Measurements from ENCODE around the gene SLC16A5. TPM values are rescaled to one million over a fixed set of nuclear protein-coding genes. Genes with fewer than 3 reads are reported as not detected.

SLC16A5 gene
- total and polyA plus RNA-seq, 2 donors from 2014 or later, result 28.4 to 184 TPM

- Histone ChIP-seq H3K36me3 (ENCODE audit: control insufficient read depth in 2 of 3, insufficient read depth in 3 of 3, low read length in 3 of 3) (no peaks in the 10 kb centered on the region), H3K9me3 (ENCODE audit: control insufficient read depth in 2 of 3, insufficient read depth in 1 of 3, low read length in 3 of 3) (no peaks in the 10 kb centered on the region), H3K27ac (ENCODE audit: low read depth in 2 of 2, low read length in 2 of 2) (no peak overlapping the region), H3K4me1 (ENCODE audit: control insufficient read depth in 2 of 3, insufficient read depth in 2 of 3, low read depth in 1 of 3, low read length in 3 of 3) (peaks cover 0 to 9% (median 5%) of the 10 kb centered on the region in 3 donors), H3K4me3 (ENCODE audit: low read length in 3 of 3) (peak overlapping the region; percentile 67 to 82 (median 76)), H3K27me3 (ENCODE audit: control insufficient read depth, insufficient read depth, low read length) (no peaks in the 10 kb centered on the region), H3K9ac (ENCODE audit: low read length in 3 of 3) (peak overlapping the region; percentile 29 to 59 (median 56))
- DNase-seq, result peak in 3 of 5 donors; percentile 66 to 80 (median 77)
- intact Hi-C loops (cut with DNase I), result no loop called here
- no peak for FAIRE-seq
- TF ChIP-seq, protein P1, sequence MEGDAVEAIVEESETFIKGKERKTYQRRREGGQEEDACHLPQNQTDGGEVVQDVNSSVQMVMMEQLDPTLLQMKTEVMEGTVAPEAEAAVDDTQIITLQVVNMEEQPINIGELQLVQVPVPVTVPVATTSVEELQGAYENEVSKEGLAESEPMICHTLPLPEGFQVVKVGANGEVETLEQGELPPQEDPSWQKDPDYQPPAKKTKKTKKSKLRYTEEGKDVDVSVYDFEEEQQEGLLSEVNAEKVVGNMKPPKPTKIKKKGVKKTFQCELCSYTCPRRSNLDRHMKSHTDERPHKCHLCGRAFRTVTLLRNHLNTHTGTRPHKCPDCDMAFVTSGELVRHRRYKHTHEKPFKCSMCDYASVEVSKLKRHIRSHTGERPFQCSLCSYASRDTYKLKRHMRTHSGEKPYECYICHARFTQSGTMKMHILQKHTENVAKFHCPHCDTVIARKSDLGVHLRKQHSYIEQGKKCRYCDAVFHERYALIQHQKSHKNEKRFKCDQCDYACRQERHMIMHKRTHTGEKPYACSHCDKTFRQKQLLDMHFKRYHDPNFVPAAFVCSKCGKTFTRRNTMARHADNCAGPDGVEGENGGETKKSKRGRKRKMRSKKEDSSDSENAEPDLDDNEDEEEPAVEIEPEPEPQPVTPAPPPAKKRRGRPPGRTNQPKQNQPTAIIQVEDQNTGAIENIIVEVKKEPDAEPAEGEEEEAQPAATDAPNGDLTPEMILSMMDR (IDR thresholded peaks at IDR 0.05; ENCODE audit: borderline replicate concordance, extremely low read depth, insufficient read depth), result no peak
Observed at GRCh38 chr17:75152922-75153779, 65.4 kb downstream of the SLC16A5 start.

GRCh38 chr17:75153780-75154194, 66.0 kb downstream of the SLC16A5 start:
- Histone ChIP-seq H3K9me3 (ENCODE audit: control insufficient read depth in 2 of 3, insufficient read depth in 1 of 3, low read length in 3 of 3) (no peaks in the 10 kb centered on the region), H3K9ac (ENCODE audit: low read length in 3 of 3) (peak overlapping the region; percentile 29 to 59 (median 54)), H3K27me3 (ENCODE audit: control insufficient read depth, insufficient read depth, low read length) (no peaks in the 10 kb centered on the region), H3K4me3 (ENCODE audit: low read length in 3 of 3) (peak overlapping the region; percentile 67 to 82 (median 76)), H3K36me3 (ENCODE audit: control insufficient read depth in 2 of 3, insufficient read depth in 3 of 3, low read length in 3 of 3) (no peaks in the 10 kb centered on the region), H3K27ac (ENCODE audit: low read depth in 2 of 2, low read length in 2 of 2) (no peak overlapping the region), H3K4me1 (ENCODE audit: control insufficient read depth in 2 of 3, insufficient read depth in 2 of 3, low read depth in 1 of 3, low read length in 3 of 3) (peaks cover 0 to 9% (median 5%) of the 10 kb centered on the region in 3 donors)
- intact Hi-C loops (cut with DNase I), result no loop called here
- TF ChIP-seq, protein P1 (IDR thresholded peaks at IDR 0.05; ENCODE audit: borderline replicate concordance, extremely low read depth, insufficient read depth), result no peak
- FAIRE-seq (no peak), DNase-seq (peak in 4 of 5 donors; percentile 55 to 81 (median 72))

- H3K36me3 ChIP-seq (ENCODE audit: control insufficient read depth in 2 of 3, insufficient read depth in 3 of 3, low read length in 3 of 3), result no peaks in the 10 kb centered on the region
- H3K27ac ChIP-seq (ENCODE audit: low read depth in 2 of 2, low read length in 2 of 2), result no peak within 1 kb of the TSS
- H3K9me3 ChIP-seq (ENCODE audit: control insufficient read depth in 2 of 3, insufficient read depth in 1 of 3, low read length in 3 of 3), result no peaks in the 10 kb centered on the region
- H3K4me3 ChIP-seq (ENCODE audit: low read length in 3 of 3), result peak within 1 kb of the TSS; percentile 67 to 82 (median 76)
- intact Hi-C loops (cut with DNase I), result no loop called here
- DNase-seq (peak; percentile 99 to 100 (median 99)), FAIRE-seq (peak; percentile 77)
- peaks cover 0 to 9% (median 5%) of the 10 kb centered on the region in 3 donors for H3K4me1 ChIP-seq (ENCODE audit: control insufficient read depth in 2 of 3, insufficient read depth in 2 of 3, low read depth in 1 of 3, low read length in 3 of 3)
- TF ChIP-seq, protein P1 (IDR thresholded peaks at IDR 0.05; ENCODE audit: borderline replicate concordance, extremely low read depth, insufficient read depth), result no peak
- peak within 1 kb of the TSS; percentile 29 to 59 (median 56) for H3K9ac ChIP-seq (ENCODE audit: low read length in 3 of 3)
- no peaks in the 10 kb centered on the region for H3K27me3 ChIP-seq (ENCODE audit: control insufficient read depth, insufficient read depth, low read length)
Observed at GRCh38 chr17:75154195-75155106, 66.7 kb downstream of the SLC16A5 start, which contains the start of gene JPT1. TSS of gene JPT1 (minus strand) at chr17:75154512. CDS start at chr17:75154397, 115 bp downstream.
